HCT116 (cell line): ENCODE measurements around the gene SEMA5A.

Source experiments
- CEBPB ChIP-seq: IDR thresholded peaks from 2 replicates; pipeline ENCODE4 v1.6.1; 2012; ENCODE audit warnings: low read depth
- CTCF ChIP-seq, 3 experiments: fragments of 200-600 bp in 1 of 3; sonication (generic) in 1 of 3; IDR thresholded peaks in 2 of 3; conservative IDR thresholded peaks in 1 of 3; 2 replicates each; pipeline ENCODE4 v1.5.1; 2012 to 2017; ENCODE audit warnings: low read depth in 2 of 3, low read length in 2 of 3, antibody characterized with exemption in 1 of 3, borderline replicate concordance in 1 of 3, control low read depth in 1 of 3, mild to moderate bottlenecking in 1 of 3, mixed read lengths in 1 of 3, mixed run types in 1 of 3, moderate library complexity in 1 of 3; ENCODE audit not compliant: insufficient read depth in 1 of 3
- ELF1 ChIP-seq: IDR thresholded peaks from 2 replicates; pipeline ENCODE4 v1.6.1; 2012; ENCODE audit warnings: low read depth, borderline replicate concordance
- EZH2 ChIP-seq: fragments of 200-600 bp; sonication (generic); IDR thresholded peaks from 2 replicates; pipeline ENCODE4 v1.6.1; 2017; ENCODE audit warnings: antibody characterized with exemption, mixed run types
- EZH2phosphoT487 ChIP-seq: fragments of 200-600 bp; IDR thresholded peaks from 2 replicates; pipeline ENCODE4 v1.6.1; 2018; ENCODE audit warnings: antibody characterized with exemption, borderline replicate concordance
- MAX ChIP-seq: IDR thresholded peaks from 2 replicates; pipeline ENCODE4 v1.6.1; 2012
- POLR2A ChIP-seq: IDR thresholded peaks from 2 replicates; pipeline ENCODE4 v1.7.0; 2011; ENCODE audit warnings: borderline replicate concordance; ENCODE audit not compliant: insufficient read depth, insufficient read length; ENCODE audit errors: extremely low read depth
- POLR2AphosphoS5 ChIP-seq: IDR thresholded peaks from 2 replicates; pipeline ENCODE4 v1.6.1; 2011; ENCODE audit warnings: mild to moderate bottlenecking, low read depth, low read length, moderate library complexity
- REST ChIP-seq: IDR thresholded peaks from 2 replicates; pipeline ENCODE4 v1.6.1; 2012; ENCODE audit warnings: low read depth
- SIN3A ChIP-seq: IDR thresholded peaks from 2 replicates; pipeline ENCODE4 v1.6.1; 2012; ENCODE audit warnings: low read depth
- TCF7L2 ChIP-seq: IDR thresholded peaks from 2 replicates; pipeline ENCODE4 v1.7.0; 2011; ENCODE audit warnings: borderline replicate concordance, inconsistent platforms; ENCODE audit not compliant: insufficient read depth, insufficient read length; ENCODE audit errors: extremely low read depth

- TF ChIP-seq POLR2A, result no peak
- no peak for TF ChIP-seq POLR2AphosphoS5
- no peak for TF ChIP-seq SIN3A
- TF ChIP-seq CTCF (IDR thresholded peaks at IDR 0.05 in 2 of 3, conservative IDR thresholded peaks at IDR 0.05 in 1 of 3; ENCODE audit: borderline replicate concordance in 1 of 3, insufficient read depth in 1 of 3, low read depth in 2 of 3, low read length in 2 of 3), result no peak
- no peak for TF ChIP-seq EZH2phosphoT487
- no peak for TF ChIP-seq CEBPB
- no peak for TF ChIP-seq REST
- no peak for TF ChIP-seq TCF7L2
- TF ChIP-seq MAX, result no peak
- TF ChIP-seq EZH2, result no peak
- no peak for TF ChIP-seq ELF1
Measured at GRCh38 chr5:9589049-9589835, 43.4 kb upstream of the SEMA5A start.
